Left kidney (tissue), 8 donors: ENCODE data around the gene LDLRAD4. TPM values are rescaled to one million over a fixed set of nuclear protein-coding genes. Genes with fewer than 3 reads are reported as not detected.

Experiments used
- DNase-seq: peaks from one replicate; pipeline ENCODE4 v3.0.0-alpha.2; 2013
- long read RNA-seq, 8 donors: transcript quantifications; one replicate each; lab custom pipeline, GENCODE V29; 2026
- polyA plus RNA-seq: library from polyadenylated mRNA; unstranded; fragments of 120-200 nt; gene quantifications from one replicate; pipeline ENCODE4 v1.2.1, GENCODE V29; 2013; ENCODE audit not compliant: insufficient read length

The LDLRAD4 gene
- polyA plus RNA-seq: 9.7 TPM
- long read RNA-seq, donor 1, full-length matches to known transcripts: 2 of 2 reads
- long read RNA-seq, donor 1, partial matches to known transcripts: 0 of 2 reads
- long read RNA-seq, donor 1, other reads (novel, unspliced or antisense): 0 of 2 reads
- long read RNA-seq, donor 2, partial matches to known transcripts: 0 of 1 reads
- long read RNA-seq, donor 2, other reads (novel, unspliced or antisense): 0 of 1 reads
- long read RNA-seq, donor 3, full-length matches to known transcripts: 2 of 2 reads
- long read RNA-seq, donor 3, partial matches to known transcripts: 0 of 2 reads
- long read RNA-seq, donor 3, other reads (novel, unspliced or antisense): 0 of 2 reads
- long read RNA-seq, donor 4: 0 reads
- long read RNA-seq, donor 5: 0 reads
- long read RNA-seq, donor 6, full-length matches to known transcripts: 3 of 12 reads
- long read RNA-seq, donor 6, partial matches to known transcripts: 0 of 12 reads
- long read RNA-seq, donor 6, other reads (novel, unspliced or antisense): 9 of 12 reads
- long read RNA-seq, donor 7, partial matches to known transcripts: 0 of 1 reads
- long read RNA-seq, donor 7, other reads (novel, unspliced or antisense): 0 of 1 reads
- long read RNA-seq, donor 8: 0 reads

GRCh38 chr18:13218368-13218991 lies at the start of gene LDLRAD4:
TSS of gene LDLRAD4 (plus strand) at chr18:13218760.
- DNase-seq: peak; percentile 52

- no peak for DNase-seq
These were observed 44.9 kb upstream of the LDLRAD4 start for GRCh38 chr18:13173578-13174145.

GRCh38 chr18:13175266-13175665 lies 43.3 kb upstream of the LDLRAD4 start:
- no peak for DNase-seq

GRCh38 chr18:13175754-13176210 lies 42.8 kb upstream of the LDLRAD4 start:
- no peak for DNase-seq

DNA sequence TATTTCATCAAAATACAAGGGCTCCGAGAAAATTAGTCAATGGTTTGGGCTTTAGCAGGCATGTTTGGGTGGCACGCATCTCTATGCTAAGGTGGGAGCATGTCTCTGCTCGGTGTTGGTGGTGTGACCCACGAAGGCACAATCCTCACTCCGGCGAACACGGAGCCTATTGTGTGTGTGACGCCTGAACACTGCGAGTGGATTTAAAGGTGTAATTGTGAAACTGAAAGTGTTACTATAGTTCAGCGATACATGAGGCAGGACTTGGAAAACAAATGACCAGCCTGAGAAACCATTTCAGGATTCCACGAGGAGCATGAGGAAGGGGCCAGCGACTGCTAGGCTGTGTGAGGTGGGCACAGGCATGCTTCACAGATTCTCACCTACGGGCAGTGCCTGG lies 41.7 kb upstream of the LDLRAD4 start:
- no peak for DNase-seq

- DNase-seq: no peak
These were observed 40.4 kb upstream of the LDLRAD4 start for GRCh38 chr18:13178197-13178596.

DNA sequence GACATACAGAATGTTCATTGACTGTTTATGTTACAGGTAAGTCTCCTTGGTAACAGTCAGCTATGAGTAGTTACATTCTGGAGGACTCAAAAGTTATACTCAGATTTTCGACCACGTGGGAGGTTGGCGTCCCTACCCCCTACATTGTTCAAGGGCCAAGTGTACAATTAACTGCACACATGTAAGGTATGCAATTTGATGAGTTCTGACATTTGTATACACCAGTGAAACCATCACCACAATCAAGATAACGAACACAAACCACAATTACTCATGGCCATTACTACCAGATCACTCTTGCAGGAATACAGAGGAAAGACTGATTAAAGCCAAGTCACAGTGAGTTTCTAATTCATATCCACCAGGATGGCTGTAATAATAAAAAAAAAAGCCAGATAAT lies 39.6 kb upstream of the LDLRAD4 start:
- no peak for DNase-seq

DNA sequence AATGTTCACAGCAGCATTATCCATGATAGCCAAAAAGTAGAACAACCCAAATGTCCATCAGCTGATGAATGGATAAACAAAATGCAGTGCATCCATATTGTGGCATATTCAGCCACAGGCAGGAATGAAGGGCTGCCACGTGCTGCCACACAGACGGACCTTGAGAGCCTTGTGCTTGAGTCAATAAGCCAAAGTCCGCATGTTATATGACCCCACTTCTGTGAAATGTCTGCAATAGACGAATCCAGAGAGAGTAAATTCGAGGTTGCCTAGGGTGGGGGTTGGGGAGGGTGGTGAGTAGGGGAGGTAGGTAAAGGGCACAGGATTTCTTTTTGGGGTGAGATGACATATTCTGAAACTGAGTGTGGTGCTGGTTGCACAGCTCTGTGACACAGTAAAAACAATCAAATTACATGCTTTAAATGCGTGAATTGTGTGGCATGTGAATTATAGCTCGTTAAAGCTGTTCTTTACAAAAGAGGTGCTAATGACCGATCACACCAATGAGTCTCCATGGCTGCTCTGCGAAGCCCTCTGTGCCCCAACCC lies 38.9 kb upstream of the LDLRAD4 start:
- DNase-seq: no peak

DNA sequence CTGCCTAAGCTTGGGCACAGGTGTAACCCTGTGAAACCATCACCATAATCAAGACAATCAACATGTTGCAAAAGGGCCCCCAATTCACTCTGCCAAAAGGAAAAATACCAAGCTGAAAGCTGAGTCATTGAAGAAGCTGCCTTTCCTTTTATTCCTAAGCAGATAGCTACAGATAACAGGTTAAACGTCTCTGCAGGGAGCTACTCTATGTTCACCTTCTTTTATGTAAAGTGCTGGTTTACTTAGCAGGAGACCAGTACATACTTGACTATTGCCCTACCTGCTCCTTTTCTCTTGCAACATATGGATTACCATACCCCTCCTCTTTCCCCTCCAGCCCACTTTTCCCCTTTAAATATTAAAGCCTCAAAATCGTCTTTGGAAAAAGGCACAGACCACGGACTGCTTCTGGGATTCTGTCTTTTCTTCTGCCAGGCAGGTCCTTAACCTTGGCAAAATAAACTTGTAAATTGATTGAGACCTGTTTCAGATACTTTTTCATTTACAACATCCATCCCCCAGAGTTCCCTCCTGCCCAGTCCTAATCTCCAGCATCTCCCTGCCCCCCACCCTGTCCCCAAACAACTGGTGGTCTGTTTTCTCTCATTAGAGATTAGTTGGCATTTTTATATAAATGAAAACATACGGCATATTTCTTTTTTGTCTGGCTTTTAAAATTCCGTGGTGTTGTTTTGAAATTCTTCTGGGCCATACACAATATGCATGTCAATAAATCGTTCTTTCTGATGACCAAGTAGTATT lies 37.8 kb upstream of the LDLRAD4 start:
- no peak for DNase-seq

- no peak for DNase-seq
These were observed 36.8 kb upstream of the LDLRAD4 start for GRCh38 chr18:13181765-13182164.

DNA sequence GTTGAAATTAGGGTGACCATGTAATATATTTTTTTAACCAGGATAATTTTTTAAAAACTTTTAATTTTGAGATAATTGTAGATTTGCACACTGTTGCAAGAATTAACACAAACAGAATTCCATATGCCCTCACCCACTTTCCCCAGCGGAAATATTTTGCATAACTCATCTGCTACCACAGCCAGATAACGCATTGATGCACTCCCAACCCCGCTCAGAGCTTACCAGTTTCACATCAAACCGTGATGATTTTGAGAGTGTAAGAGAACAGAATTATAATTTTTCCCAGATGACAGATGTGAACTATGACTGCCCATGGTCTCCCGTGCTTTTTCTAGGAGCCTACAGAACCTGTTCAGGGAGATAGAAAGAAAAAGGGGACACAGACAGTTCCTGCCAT lies 35.2 kb upstream of the LDLRAD4 start:
- DNase-seq: no peak

GRCh38 chr18:13183790-13184189 lies 34.8 kb upstream of the LDLRAD4 start:
- DNase-seq: no peak

DNA sequence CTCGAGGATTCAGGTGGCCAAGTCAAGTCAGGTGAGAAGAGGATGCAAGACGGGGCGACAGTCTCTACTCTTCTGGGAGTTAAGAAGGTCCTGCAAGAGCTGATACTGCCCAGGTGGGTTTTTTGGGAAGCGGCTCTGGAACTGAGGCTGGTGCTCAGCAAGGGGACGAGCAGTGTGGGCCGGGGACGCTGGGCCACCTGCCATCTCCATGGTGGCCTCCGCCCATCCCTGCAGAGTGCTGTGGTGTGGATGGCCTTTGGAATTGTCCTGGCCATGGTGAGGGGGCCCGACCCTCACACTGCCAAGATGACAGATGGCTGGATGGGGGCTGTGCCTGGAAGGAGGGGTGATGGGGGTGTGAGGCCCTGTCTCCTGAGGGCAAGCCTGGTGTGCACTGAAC lies 34.2 kb upstream of the LDLRAD4 start:
- no peak for DNase-seq

DNA sequence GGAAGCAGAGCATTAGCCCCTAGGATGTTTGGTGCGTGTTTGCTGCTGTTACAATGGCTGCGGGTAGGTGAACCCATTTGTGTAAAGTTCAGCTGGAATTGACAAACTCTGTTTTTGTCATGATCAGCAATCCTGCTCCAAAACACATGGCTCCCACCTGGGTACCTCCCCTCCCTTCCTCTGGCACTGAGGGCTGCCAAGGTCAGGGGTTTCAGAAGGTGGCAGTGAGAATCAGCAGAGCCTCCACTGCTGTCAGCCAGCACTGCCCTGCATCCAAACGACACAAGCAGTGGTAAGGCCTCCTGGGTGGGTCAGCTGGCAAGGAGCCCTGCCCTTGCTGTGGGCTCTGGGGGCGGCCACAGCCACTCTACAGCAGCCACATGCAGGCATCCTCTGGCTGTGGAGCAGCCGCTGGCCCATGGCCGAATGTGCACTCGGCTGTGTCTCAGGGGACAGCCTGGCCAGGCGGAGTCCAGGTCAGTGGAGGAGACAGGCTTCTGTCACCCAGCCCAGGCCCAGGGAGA lies 32.8 kb upstream of the LDLRAD4 start:
- no peak for DNase-seq

GRCh38 chr18:13186687-13187086 lies 31.9 kb upstream of the LDLRAD4 start:
- DNase-seq: no peak

GRCh38 chr18:13187498-13187897 lies 31.1 kb upstream of the LDLRAD4 start:
- DNase-seq: no peak

DNA sequence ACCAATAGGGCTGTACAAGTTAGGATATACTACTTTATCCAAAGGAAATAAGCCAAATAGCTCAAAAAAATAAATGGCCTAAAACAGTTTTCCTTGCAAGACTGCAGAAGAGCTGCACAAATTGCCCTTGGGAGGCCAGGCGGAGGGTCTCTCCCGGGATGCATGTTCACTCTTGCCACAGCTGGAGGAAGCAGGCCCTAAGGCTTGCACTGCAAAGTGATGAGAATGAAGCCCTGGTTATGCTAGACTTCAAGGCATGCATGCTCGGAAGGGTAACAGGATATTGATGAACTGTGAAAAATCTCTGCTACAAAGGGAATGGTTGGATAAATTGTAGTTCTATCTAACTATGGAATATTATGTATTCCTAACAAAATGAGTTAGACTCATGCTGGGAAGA lies 27.5 kb upstream of the LDLRAD4 start:
- DNase-seq: no peak

DNA sequence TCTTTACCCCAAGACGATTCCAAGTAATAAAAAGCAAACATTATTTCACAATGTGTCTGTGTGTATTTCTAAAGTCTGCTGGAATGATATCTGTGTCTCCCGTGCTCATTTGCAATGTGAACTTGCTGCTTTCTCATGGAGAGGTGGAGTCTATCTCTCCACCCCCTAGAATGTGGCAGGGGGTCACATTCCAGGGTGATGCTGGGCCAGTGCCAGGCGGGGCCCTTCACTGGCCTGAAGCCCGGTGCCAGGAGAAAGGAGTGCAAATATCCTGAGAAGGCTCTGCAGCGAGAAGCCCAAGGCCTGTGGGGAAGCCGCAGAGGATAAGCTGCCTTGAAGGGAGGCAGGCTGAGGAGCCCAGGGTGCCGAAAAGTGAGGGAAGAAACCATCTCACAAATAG lies 26.8 kb upstream of the LDLRAD4 start:
- no peak for DNase-seq

DNA sequence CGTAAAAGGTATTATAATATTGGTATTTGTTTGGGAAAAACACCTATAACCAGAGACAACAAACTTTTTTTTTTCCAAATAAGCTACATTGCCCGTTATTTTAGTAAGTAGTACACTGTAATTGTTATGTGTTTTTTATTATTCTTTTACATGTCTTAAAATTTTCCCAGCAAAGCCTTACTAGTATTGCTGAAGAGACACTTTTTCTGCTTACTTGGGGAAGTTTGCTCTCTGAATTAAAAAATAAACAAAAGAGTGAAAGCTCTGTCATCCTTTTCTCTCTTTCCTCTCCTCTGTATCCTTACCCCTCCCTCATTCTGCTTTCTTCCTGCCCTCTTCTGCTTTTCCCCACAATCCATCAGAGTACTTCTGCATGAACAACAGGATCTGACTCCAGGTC lies 25.6 kb upstream of the LDLRAD4 start:
- DNase-seq: no peak

GRCh38 chr18:13194239-13194638 lies 24.3 kb upstream of the LDLRAD4 start:
- no peak for DNase-seq

DNA sequence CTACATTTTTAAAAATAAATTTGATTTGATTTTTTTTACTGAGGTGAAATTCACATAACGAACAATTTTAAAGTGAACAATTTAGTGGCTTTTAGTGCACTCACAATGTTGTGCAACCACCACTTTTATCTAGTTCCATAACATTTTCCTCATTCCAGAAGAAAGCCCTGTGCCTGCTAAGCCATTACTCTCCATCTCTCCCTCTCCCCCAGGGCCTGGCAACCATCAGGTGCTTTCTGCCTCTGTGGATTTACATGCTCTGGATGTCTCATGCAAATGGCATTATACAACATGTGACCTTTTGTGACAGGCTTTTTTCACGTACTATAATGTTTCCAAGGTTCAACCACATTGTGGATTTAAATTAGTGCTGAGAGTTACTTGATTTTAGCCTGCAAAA lies 19.9 kb upstream of the LDLRAD4 start:
- DNase-seq: no peak

GRCh38 chr18:13199169-13199568 lies 19.4 kb upstream of the LDLRAD4 start:
- DNase-seq: no peak
